Natural killer cell (primary cell): ENCODE results near the gene BTBD16. TPM values are rescaled to one million over a fixed set of nuclear protein-coding genes. Genes with fewer than 3 reads are reported as not detected.

Experiments used
- ATAC-seq, 3 donors: fragments of 150-1000 bp in 2 of 3; fragments of 200-7000 bp in 1 of 3; cut with Tn5 transposase; 1 replicate in 1 of 3; 2 replicates in 2 of 3; pipeline ENCODE4 v1.10.0; 2021; ENCODE audit warnings: mild to moderate bottlenecking in 2 of 3, moderate library complexity in 2 of 3
- DNase-seq, 2 donors: peaks; one replicate each; pipeline versions ENCODE4 v3.0.0 to v3.0.0-alpha.2; 2013 to 2021; ENCODE audit warnings: mixed read lengths in 1 of 2
- H3K27ac ChIP-seq: one replicate; pipeline ENCODE4 v1.5.1; 2013; ENCODE audit warnings: mild to moderate bottlenecking, low read length
- H3K27me3 ChIP-seq: one replicate; pipeline ENCODE4 v1.6.1; 2013; ENCODE audit warnings: low read length; ENCODE audit not compliant: control insufficient read depth, insufficient read depth
- H3K36me3 ChIP-seq: one replicate; pipeline ENCODE4 v1.6.1; 2013; ENCODE audit warnings: low read length; ENCODE audit not compliant: control insufficient read depth, insufficient read depth
- H3K4me1 ChIP-seq: one replicate; pipeline ENCODE4 v1.6.1; 2013; ENCODE audit warnings: low read length; ENCODE audit not compliant: control insufficient read depth, insufficient read depth
- H3K4me3 ChIP-seq: one replicate; pipeline ENCODE4 v1.5.1; 2013; ENCODE audit warnings: low read length
- H3K9me3 ChIP-seq: one replicate; pipeline ENCODE4 v1.6.1; 2013; ENCODE audit warnings: low read length; ENCODE audit not compliant: control insufficient read depth, insufficient read depth
- H3K27ac Mint-ChIP-seq, 2 donors: one replicate each; pipeline ENCODE4 v1.8.0; 2022; ENCODE audit warnings: mild to moderate bottlenecking in 2 of 2, mixed read lengths in 2 of 2, moderate library complexity in 1 of 2
- H3K27me3 Mint-ChIP-seq, 2 donors: one replicate each; pipeline ENCODE4 v1.8.0; 2022; ENCODE audit warnings: low read depth in 2 of 2, mixed read lengths in 2 of 2
- H3K36me3 Mint-ChIP-seq: one replicate; pipeline ENCODE4 v1.8.0; 2022; ENCODE audit warnings: mixed read lengths
- H3K4me1 Mint-ChIP-seq, 2 donors: one replicate each; pipeline ENCODE4 v1.8.0; 2022; ENCODE audit warnings: mixed read lengths in 2 of 2
- H3K4me3 Mint-ChIP-seq: one replicate; pipeline ENCODE4 v1.8.0; 2022; ENCODE audit warnings: mild to moderate bottlenecking, moderate library complexity, mixed read lengths
- H3K9me3 Mint-ChIP-seq, 2 donors: one replicate each; pipeline ENCODE4 v1.8.0; 2022; ENCODE audit warnings: mixed read lengths in 2 of 2
- CTCF ChIP-seq: fragments of 200-600 bp; IDR thresholded peaks from one replicate; pipeline ENCODE4 v1.8.0; 2022; ENCODE audit warnings: antibody characterized with exemption
- WGBS: methylation state at CpG from one replicate; pipeline ENCODE4 v1.1.7; 2013; ENCODE audit warnings: missing lambda C conversion rate; ENCODE audit not compliant: insufficient coverage; 5-methylcytosine and 5-hydroxymethylcytosine counted together
- intact Hi-C: fragments of 100-400 bp; cut with micrococcal nuclease; formaldehyde crosslinking; loops from one replicate; pipeline ENCODE4 v1.14.2; 2022
- total RNA-seq, 4 donors: library from RNA; stranded (reverse); fragments of 120-200 nt in 1 of 4; gene quantifications; one replicate each; pipeline versions ENCODE4 v1.2.3 to v1.2.4, GENCODE V29; 2013 to 2022

Gene BTBD16
- total RNA-seq, 3 donors from 2014 or later (not counting 1 experiment from before 2014, with no cell fraction given) = not detected

GRCh38 chr10:122298598-122299301 lies 27.7 kb downstream of the BTBD16 start:
- no peaks in the 10 kb centered on the region for H3K36me3 Mint-ChIP-seq
- no peaks in the 10 kb centered on the region for H3K9me3 Mint-ChIP-seq
- no peak overlapping the region for H3K27ac Mint-ChIP-seq
- Histone ChIP-seq H3K9me3 (no peaks in the 10 kb centered on the region), H3K4me1 (peaks cover 28% of the 10 kb centered on the region), H3K4me3 (no peak overlapping the region), H3K27me3 (no peaks in the 10 kb centered on the region), H3K36me3 (no peaks in the 10 kb centered on the region), H3K27ac (no peak overlapping the region)
- peak; percentile 89 for TF ChIP-seq CTCF
- H3K27me3 Mint-ChIP-seq = peaks cover 12 to 14% of the 10 kb centered on the region in 2 donors
- H3K4me3 Mint-ChIP-seq = no peak overlapping the region
- peak; percentile 84 to 94 (median 93) for ATAC-seq
- intact Hi-C loops = loop anchor here (1.0 to 2.0 kb wide), 4 partner anchors 44 to 406 kb away; no protein-coding TSS in a partner anchor
- H3K4me1 Mint-ChIP-seq = peaks cover 18 to 21% of the 10 kb centered on the region in 2 donors
- DNase-seq = peak; percentile 50 to 85
- 33% methylated on average over 14 of the region's 15 CpGs for WGBS

GRCh38 chr10:122299423-122300075 lies 28.5 kb downstream of the BTBD16 start:
- ATAC-seq (no peak), DNase-seq (no peak)
- H3K4me1 Mint-ChIP-seq = peaks cover 18% of the 10 kb centered on the region in 2 donors
- H3K36me3 Mint-ChIP-seq = no peaks in the 10 kb centered on the region
- H3K4me3 Mint-ChIP-seq = no peak overlapping the region
- no peak overlapping the region for H3K4me3 ChIP-seq
- peaks cover 28% of the 10 kb centered on the region for H3K4me1 ChIP-seq
- no peaks in the 10 kb centered on the region for H3K9me3 Mint-ChIP-seq
- TF ChIP-seq CTCF = no peak
- no peaks in the 10 kb centered on the region for H3K36me3 ChIP-seq
- intact Hi-C loops = loop anchor here (2.0 kb wide), 2 partner anchors 43 to 405 kb away; no protein-coding TSS in a partner anchor
- H3K27me3 ChIP-seq = no peaks in the 10 kb centered on the region
- 91% methylated on average over 14 of the region's 14 CpGs for WGBS
- no peak overlapping the region for H3K27ac Mint-ChIP-seq
- no peak overlapping the region for H3K27ac ChIP-seq
- peaks cover 12 to 14% of the 10 kb centered on the region in 2 donors for H3K27me3 Mint-ChIP-seq
- no peaks in the 10 kb centered on the region for H3K9me3 ChIP-seq

- WGBS = 51% methylated on average over 11 of the region's 12 CpGs
- Histone ChIP-seq H3K27ac (no peak overlapping the region), H3K9me3 (no peaks in the 10 kb centered on the region), H3K27me3 (no peaks in the 10 kb centered on the region), H3K36me3 (no peaks in the 10 kb centered on the region), H3K4me3 (no peak overlapping the region), H3K4me1 (peaks cover 18% of the 10 kb centered on the region)
- Mint-ChIP-seq H3K27me3 (peaks cover 12 to 14% of the 10 kb centered on the region in 2 donors), H3K4me3 (no peak overlapping the region), H3K27ac (no peak overlapping the region), H3K4me1 (peaks cover 5 to 7% of the 10 kb centered on the region in 2 donors), H3K9me3 (no peaks in the 10 kb centered on the region), H3K36me3 (no peaks in the 10 kb centered on the region)
- no peak for TF ChIP-seq CTCF
- intact Hi-C loops = no loop called here
- ATAC-seq (peak in 1 of 3 donors; percentile 33), DNase-seq (peak in 1 of 2 donors; percentile 38)
These were observed 30.1 kb downstream of the BTBD16 start for GRCh38 chr10:122301055-122301810.
